Measurements from ENCODE around the gene TMEM161A.

Gene TMEM161A

DNA sequence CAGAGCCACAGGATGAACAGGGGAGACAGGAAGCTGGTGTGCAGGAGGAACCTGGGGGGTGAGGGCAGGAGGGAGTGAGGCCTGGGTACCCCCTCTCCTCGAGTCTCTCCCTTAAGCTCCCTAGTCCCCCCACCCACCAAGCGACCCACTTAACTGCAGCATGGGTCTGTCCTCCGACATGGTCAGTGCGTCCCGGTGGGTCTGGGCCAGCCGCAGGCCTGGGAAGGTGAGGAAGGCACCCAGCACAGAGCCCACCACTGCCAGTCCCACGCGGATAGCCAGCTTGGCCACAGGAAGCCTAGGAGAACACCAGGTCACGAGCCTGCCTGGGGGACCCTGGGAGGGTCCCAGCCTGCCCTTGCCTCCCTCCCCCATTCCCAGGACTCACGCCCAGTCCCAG is 16.9 kb downstream of the TMEM161A start:
- TF ChIP-seq Cebpa-rat (IDR thresholded peaks at IDR 0.05), result no peak
- H3K4me2 ChIP-seq, result no peak overlapping the region
- no peak overlapping the region for H3K4me3 ChIP-seq
- H3K27ac ChIP-seq, result no peak overlapping the region
- H3K27me3 ChIP-seq, result no peaks in the 10 kb centered on the region
- H4K20me1 ChIP-seq, result no peaks in the 10 kb centered on the region
- H3K9me3 ChIP-seq (replicated peaks in 1 of 11), result peaks cover 15 to 28% (median 20%) of the 10 kb centered on the region in 11 experiments
- H3K36me3 ChIP-seq, result peaks cover 42 to 84% (median 61%) of the 10 kb centered on the region in 11 experiments
- no peaks in the 10 kb centered on the region for H3K4me1 ChIP-seq
- H3K9ac ChIP-seq, result no peak overlapping the region

DNA sequence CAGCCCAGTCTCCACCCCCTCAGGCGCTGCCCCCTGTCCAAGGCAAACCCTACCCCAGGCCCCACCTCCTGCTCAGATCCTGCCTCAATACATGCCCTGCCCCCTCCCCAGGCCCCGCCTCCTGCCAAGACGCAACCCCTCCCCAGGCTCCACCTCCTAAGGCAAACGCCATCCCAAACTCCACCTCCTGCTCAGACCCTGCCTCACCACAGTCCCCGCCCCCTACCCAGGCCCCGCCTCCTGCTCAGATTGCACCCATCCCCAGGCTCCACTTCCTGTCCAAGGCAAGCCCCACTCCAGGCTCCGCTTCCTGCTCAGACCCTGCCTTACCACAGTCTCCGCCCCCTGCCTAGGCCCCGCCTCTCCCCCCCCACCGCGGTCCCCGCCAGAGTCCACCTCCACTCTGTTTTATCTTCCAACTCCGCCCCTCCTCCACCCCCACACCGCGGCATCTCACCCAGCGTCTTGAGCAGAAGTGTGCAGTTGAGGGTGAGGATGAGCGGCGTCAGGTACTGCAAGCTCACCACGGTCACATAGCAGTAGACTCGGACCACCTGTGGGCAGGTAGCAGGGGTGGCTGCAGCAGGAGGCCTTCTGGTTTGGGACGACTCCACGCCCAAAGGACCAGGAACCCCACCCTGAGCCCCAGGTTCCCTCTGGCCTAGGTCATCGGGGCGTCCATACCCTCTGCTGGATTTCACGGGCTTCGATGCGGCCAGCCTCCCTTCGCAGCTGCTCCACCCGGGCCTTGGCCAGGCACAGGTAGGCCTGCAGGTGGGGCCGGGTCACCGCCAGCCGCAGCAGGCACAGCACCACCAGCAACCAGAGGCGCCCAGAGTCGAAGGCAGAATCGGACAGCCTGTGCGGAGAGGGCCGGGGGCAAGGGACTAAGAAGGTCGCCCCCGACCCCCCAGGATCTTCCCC is 17.7 kb downstream of the TMEM161A start:
- Histone ChIP-seq H4K20me1 (no peaks in the 10 kb centered on the region), H3K36me3 (peaks cover 43 to 78% (median 61%) of the 10 kb centered on the region in 11 experiments), H3K4me1 (no peaks in the 10 kb centered on the region), H3K4me3 (no peak overlapping the region), H3K27ac (no peak overlapping the region), H3K9ac (no peak overlapping the region), H3K4me2 (no peak overlapping the region), H3K27me3 (no peaks in the 10 kb centered on the region), H3K9me3 (replicated peaks in 1 of 11) (peaks cover 15 to 28% (median 20%) of the 10 kb centered on the region in 11 experiments)
- no peak for TF ChIP-seq Cebpa-rat (IDR thresholded peaks at IDR 0.05)

DNA sequence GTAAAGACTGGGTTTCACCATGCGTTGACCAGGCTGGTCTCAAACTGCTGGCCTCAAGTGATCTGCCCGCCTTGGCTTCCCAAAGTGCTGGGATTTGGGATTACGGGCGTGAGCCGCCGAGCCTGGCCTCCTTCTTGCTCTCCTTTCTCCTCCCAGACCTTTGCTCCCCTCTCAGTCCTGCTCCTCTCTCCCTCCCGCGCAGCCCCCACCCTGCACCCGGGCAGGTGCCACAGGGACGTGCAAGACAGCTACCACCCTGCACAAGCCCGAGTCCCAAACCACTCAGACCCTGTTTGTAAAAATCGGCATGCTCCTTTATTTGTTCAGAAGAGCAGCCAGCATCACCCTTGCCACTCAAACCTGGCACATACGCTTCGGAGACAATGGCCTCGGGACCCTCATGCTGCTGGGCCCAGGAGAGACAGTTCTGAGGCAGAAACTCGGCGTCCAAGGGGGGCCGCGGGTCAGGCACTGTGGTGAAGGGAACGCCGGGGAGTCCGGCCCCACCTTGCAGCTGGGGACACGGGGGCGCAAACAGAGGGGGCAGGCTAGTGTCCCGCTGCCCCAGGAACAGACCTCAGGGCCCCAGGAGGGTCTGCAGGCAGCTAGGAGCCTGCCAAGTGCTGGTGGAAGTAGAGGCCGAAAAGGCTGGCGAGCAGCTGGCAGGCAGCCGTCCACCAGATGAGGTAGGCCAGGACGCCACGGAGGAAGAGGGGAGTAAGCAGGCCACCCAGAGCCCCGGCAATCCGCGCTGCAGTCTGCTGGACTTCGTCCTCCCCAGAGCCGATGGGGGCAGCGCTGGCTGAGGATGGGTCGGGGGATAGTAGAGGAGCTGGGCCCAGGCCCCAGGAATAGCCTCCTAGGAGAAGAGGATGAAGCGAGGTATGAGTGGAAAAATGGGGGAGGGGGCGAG is 18.7 kb downstream of the TMEM161A start:
- Histone ChIP-seq H3K9me3 (replicated peaks in 1 of 11) (peaks cover 15 to 23% (median 19%) of the 10 kb centered on the region in 11 experiments), H3K27ac (no peak overlapping the region), H3K36me3 (peaks cover 43 to 73% (median 61%) of the 10 kb centered on the region in 11 experiments), H3K4me2 (no peak overlapping the region), H3K4me3 (no peak overlapping the region), H3K4me1 (no peaks in the 10 kb centered on the region), H4K20me1 (no peaks in the 10 kb centered on the region), H3K9ac (no peak overlapping the region), H3K27me3 (no peaks in the 10 kb centered on the region)
- no peak for TF ChIP-seq Cebpa-rat (IDR thresholded peaks at IDR 0.05)

DNA sequence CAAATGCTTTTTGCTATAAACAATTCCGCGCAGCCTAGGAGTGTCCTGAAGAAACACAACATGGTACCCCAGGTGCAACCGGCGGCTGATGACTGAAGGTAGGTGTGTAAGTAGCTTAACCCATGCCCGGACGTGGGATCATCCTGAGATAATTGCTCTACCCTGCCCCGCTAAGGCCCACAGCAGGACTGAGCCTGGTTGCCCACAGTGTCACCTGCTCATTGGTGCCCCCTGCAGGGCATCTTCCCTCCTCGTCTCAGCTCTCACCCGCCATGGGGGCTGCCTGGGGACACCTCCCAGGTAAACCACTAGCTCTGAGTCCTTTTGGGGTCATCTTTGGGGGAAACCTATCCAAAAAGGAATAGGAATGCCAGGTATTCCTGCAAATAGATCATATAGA is 22.3 kb downstream of the TMEM161A start:
- H4K20me1 ChIP-seq, result peaks cover 0 to 23% (median 8%) of the 10 kb centered on the region in 11 experiments; a peak in 12 of 22 replicates
- peaks cover 23 to 34% (median 32%) of the 10 kb centered on the region in 10 experiments for H3K4me1 ChIP-seq
- H3K27me3 ChIP-seq, result peaks cover 0 to 4% (median 0%) of the 10 kb centered on the region in 11 experiments; a peak in 1 of 22 replicates
- no peak for TF ChIP-seq Cebpa-rat (IDR thresholded peaks at IDR 0.05)
- H3K9ac ChIP-seq, result no peak overlapping the region
- no peak overlapping the region for H3K4me3 ChIP-seq
- no peak overlapping the region for H3K4me2 ChIP-seq
- no peak overlapping the region for H3K27ac ChIP-seq
- H3K36me3 ChIP-seq, result peaks cover 20 to 38% (median 26%) of the 10 kb centered on the region in 11 experiments
- 0 out of 22 replicates have a peak, but pooled peaks cover 0 to 2% (median 0%) of the 10 kb centered on the region in 11 experiments for H3K9me3 ChIP-seq (replicated peaks in 1 of 11)

DNA sequence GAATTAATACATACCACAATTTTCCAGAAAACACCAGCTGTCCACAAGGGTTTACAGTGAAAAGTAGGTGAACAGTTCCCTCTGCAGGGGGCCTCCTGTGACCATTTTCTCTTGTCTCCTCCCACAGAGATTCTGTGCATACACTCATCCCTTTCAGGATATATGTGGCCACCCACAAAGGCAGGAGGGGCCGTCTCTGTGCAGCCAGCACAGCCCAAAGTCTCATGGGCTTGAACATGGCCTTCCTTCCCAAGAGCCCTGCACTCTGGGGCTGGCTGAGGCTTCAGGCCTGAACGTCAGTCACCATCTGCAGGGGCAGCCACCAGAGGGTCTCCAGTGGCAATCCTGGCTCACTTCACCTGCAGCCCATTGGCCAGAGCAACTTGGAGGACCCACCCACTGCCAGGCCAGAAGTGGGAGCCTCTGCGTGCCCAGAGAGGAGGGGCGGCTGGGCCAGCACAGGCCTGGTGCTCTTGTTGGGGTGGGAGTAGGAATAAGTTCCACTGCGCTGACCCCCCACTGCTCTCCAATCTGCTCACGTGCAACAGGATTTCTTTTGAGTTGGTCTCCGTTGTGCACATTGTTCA is 25.1 kb downstream of the TMEM161A start:
- H3K4me1 ChIP-seq, result peaks cover 23 to 49% (median 42%) of the 10 kb centered on the region in 10 experiments
- H4K20me1 ChIP-seq, result peaks cover 0 to 23% (median 12%) of the 10 kb centered on the region in 11 experiments; a peak in 12 of 22 replicates
- H3K9ac ChIP-seq, result peak overlapping the region in 10 of 11 experiments; percentile 6 to 69 (median 47); a peak in 13 of 22 replicates
- peak overlapping the region in 1 of 11 experiments; percentile 32; a peak in 1 of 22 replicates for H3K27ac ChIP-seq
- TF ChIP-seq Cebpa-rat (IDR thresholded peaks at IDR 0.05), result no peak
- peak overlapping the region; percentile 22 to 94 (median 85); a peak in 21 of 22 replicates for H3K4me2 ChIP-seq
- H3K4me3 ChIP-seq, result no peak overlapping the region
- peaks cover 0 to 13% (median 3%) of the 10 kb centered on the region in 11 experiments; a peak in 7 of 22 replicates for H3K36me3 ChIP-seq
- H3K27me3 ChIP-seq, result peaks cover 0 to 12% (median 0%) of the 10 kb centered on the region in 11 experiments; a peak in 3 of 22 replicates
- H3K9me3 ChIP-seq (replicated peaks in 1 of 11), result no peaks in the 10 kb centered on the region

DNA sequence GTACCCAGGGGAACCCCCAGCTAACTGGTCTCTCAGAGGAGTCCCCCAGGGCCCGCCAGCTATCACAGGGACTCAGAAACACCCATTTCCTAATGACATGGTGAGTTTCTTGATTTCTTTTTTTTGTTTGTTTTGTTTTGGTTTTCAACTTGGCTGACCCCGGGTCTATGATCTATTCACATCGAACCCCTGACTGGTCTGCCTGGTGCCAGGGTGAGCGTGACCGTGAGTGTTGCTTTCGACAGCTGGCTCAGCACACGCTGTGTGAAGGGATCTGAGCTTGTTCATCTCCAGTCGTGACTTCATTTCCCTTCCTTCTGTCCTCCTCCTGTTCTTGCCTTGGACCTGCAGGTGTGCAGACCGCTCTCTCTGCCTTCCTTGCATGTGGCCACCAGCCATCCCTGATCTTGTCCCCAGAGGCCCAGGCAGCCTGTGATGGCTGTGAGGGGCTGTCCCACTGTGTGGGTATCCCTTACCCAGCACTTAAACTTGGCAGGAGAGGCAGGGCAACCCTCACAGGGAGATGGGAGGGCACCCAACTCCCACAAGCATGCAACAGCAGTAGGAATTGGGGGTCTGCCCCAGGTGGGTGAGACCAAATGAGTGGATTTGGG is 26.2 kb downstream of the TMEM161A start:
- Histone ChIP-seq H3K4me3 (peak overlapping the region in 1 of 10 experiments; percentile 32; a peak in 2 of 20 replicates), H3K9ac (peak overlapping the region; percentile 6 to 69 (median 45); a peak in 17 of 22 replicates), H3K27me3 (peaks cover 0 to 12% (median 0%) of the 10 kb centered on the region in 11 experiments; a peak in 3 of 22 replicates), H3K4me2 (peak overlapping the region; percentile 35 to 94 (median 85)), H4K20me1 (peaks cover 0 to 23% (median 12%) of the 10 kb centered on the region in 11 experiments; a peak in 12 of 22 replicates), H3K27ac (peak overlapping the region in 7 of 11 experiments; percentile 2 to 54 (median 32); a peak in 10 of 22 replicates), H3K36me3 (peaks cover 0 to 14% (median 0%) of the 10 kb centered on the region in 11 experiments; a peak in 6 of 22 replicates), H3K4me1 (peaks cover 23 to 57% (median 42%) of the 10 kb centered on the region in 10 experiments), H3K9me3 (replicated peaks in 1 of 11) (no peaks in the 10 kb centered on the region)
- TF ChIP-seq Cebpa-rat (IDR thresholded peaks at IDR 0.05), result no peak

DNA sequence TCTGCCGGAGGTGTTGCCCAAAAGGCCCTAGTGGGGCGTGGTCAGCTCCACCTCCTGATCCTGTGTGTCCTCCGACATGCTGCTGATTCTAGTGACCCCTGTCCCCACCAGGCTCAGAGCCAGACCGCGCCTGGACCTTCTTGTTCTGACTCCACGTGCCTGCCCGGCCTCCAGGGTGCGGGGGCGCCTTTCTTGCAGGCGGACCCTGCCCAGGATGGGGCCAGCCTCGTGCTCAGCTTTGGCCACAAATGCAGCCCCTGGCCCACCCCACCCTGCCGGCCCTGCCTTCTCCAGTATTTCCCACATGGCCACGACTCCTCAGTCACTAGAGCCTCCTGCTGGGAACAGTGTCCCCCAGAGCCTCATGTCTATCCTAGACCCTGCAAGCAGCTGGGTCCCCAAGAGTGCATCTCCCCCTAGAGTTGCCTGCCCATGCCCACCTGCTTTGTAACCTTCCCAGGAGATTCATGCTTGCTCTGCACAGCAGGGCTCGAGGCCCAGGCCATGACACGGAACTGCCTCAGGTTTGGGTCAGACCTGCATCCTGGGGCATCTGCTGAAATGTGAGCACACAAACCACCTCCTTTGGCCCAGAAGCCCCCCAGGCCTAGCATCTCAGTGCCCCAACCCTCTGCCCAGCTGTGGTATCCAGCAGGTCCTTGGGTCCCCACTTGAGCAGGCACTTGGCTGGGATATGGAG is 27.0 kb downstream of the TMEM161A start:
- Histone ChIP-seq H4K20me1 (peaks cover 0 to 23% (median 12%) of the 10 kb centered on the region in 11 experiments; a peak in 12 of 22 replicates), H3K4me2 (peak overlapping the region; percentile 65 to 94 (median 85)), H3K9ac (peak overlapping the region; percentile 6 to 69 (median 45); a peak in 16 of 22 replicates), H3K27ac (peak overlapping the region in 5 of 11 experiments; percentile 2 to 54 (median 32); a peak in 6 of 22 replicates), H3K36me3 (peaks cover 0 to 12% (median 0%) of the 10 kb centered on the region in 11 experiments; a peak in 4 of 22 replicates), H3K27me3 (peaks cover 0 to 12% (median 0%) of the 10 kb centered on the region in 11 experiments; a peak in 3 of 22 replicates), H3K4me3 (no peak overlapping the region), H3K4me1 (peaks cover 24 to 64% (median 48%) of the 10 kb centered on the region in 10 experiments), H3K9me3 (replicated peaks in 1 of 11) (no peaks in the 10 kb centered on the region)
- no peak for TF ChIP-seq Cebpa-rat (IDR thresholded peaks at IDR 0.05)
